ENCODE measurements around the gene FBXO24.

DNA sequence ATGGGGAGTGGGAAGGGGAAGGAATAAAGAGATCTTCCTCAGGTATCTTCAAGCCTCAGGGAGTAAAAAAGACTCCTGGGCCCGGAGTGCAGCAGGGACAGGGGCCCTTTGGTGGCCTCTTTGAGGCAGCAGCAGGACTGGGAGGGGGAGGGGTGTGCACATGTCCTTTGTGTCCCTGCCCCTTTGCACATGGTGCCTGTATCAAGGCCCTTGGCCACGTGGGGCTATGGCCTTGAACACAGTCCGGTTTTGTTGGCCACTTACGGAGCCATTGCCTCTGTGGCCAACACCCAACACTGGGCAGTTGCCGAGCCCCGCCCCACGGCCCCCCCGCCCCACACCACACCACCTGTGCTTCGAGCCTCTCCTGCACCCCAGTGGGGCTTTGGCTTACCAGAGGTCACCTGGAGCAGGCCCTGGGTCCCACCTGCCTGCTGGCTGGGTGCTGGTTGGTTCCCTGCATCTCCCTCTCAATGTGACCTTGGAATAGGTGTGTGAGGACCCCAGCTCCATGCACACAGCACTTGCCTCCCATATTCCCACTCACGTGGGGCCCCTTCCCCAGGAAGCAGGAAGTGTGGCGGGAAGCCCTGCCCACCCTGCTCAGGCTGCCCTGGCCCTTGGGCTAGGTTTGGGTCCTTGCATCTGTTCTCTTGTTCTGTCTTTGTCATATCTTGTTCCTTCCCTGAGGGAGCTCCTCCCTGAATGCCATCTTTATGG lies 17.8 kb upstream of the FBXO24 start:
- TF ChIP-seq, protein P1, sequence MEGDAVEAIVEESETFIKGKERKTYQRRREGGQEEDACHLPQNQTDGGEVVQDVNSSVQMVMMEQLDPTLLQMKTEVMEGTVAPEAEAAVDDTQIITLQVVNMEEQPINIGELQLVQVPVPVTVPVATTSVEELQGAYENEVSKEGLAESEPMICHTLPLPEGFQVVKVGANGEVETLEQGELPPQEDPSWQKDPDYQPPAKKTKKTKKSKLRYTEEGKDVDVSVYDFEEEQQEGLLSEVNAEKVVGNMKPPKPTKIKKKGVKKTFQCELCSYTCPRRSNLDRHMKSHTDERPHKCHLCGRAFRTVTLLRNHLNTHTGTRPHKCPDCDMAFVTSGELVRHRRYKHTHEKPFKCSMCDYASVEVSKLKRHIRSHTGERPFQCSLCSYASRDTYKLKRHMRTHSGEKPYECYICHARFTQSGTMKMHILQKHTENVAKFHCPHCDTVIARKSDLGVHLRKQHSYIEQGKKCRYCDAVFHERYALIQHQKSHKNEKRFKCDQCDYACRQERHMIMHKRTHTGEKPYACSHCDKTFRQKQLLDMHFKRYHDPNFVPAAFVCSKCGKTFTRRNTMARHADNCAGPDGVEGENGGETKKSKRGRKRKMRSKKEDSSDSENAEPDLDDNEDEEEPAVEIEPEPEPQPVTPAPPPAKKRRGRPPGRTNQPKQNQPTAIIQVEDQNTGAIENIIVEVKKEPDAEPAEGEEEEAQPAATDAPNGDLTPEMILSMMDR (IDR thresholded peaks at IDR 0.05), result no peak
- TF ChIP-seq POLR2A (IDR thresholded peaks at IDR 0.05), result no peak
